CD4-positive, alpha-beta T cell treated with Interleukin-21 for 1 hour (primary cell): ENCODE results near the gene RBM15B.
"Not testable (repeated sequence)": the region's sequence is repeated elsewhere in the genome, so short reads cannot be mapped to it uniquely, and the experiment has no call there.

Experiments used
- DNase-seq: peaks from one replicate; pipeline ENCODE4 v3.0.0-alpha.2; 2020

RBM15B gene

DNA sequence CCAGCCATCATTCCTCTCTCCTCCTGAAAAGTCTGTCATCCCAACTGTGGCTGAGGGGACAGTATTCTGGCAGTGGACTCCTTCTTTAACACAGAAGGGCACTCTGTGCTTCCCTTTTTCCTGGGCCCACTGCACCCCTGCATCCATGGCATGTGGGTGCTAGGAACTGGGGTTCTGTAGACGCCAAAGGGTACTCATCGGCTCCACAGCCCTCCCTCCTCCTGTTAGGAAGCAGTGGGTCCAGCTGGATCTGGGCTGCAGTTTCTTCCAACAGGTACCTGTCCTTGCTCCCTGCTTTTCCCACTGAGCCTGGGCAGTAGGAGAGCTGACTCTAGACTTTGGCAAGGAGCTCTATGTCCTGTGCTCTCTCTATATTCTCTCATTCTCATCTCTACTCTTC lies 12.4 kb upstream of the RBM15B start:
- no peak for DNase-seq

GRCh38 chr3:51379301-51379700 lies 11.8 kb upstream of the RBM15B start:
- DNase-seq, result no peak

DNA sequence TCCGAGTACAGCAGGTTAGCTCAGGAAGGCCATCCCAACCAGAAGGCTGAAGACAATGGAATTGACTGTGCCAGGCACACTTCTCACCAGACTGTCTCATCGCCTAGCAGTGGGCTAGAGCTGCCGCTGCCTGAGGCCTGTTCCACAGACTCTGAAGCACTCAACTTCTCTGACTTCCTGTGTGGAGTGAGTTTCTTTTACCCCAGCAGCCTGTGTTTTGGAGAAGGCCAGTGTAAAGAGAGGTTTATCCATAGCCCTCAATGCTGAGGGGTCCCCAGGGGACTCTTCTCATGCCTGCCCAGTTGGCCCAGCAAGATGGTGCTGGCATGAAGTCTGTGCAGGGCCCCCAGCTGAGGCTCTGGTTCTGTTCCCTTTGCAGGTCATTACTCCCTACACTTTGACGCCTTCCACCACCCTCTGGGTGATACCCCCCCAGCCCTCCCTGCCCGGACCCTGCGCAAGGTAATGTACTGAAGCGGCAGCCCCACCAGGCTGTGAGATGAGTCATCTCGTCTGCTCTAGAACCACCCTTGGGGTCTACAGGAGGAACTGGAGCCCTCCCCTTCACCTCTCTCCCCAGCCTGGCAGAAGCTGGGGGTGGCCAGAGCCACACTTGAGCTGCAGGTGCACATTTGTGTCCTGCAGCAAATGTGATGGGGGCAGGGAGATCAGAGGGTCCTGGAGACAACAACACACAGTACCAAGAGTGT lies 11.2 kb upstream of the RBM15B start:
- no peak for DNase-seq

DNA sequence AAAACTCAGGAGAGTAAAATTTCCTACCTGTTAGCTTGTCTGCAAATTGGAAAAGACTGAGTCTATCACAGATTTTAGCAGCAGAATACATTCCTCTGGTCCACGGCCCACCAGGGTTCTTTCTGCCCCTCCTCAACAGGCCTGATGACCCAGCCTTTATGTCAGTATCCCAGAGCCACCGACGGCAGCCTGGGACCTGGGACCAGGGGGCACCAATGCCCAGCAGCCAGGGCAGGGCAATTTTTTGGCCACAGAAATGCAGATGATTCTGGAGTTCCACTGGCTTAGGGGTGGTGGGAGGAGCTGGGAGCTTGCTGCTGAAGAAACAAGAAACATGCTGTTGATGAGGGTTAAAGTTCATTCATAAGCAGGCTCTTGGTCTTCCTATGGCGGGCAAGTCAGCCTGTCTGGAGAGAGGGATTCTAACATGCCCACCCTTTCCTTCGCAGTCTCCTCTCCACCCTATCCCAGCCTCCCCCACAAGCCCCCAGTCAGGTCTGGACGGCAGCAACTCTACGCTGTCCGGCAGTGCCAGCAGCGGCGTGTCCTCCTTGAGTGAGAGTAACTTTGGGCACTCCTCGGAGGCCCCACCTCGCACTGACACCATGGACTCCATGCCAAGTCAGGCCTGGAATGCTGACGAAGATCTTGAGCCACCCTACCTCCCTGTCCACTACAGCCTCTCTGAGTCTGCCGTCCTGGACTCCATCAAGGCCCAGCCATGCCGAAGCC lies 10.3 kb upstream of the RBM15B start:
- DNase-seq, result no peak

DNA sequence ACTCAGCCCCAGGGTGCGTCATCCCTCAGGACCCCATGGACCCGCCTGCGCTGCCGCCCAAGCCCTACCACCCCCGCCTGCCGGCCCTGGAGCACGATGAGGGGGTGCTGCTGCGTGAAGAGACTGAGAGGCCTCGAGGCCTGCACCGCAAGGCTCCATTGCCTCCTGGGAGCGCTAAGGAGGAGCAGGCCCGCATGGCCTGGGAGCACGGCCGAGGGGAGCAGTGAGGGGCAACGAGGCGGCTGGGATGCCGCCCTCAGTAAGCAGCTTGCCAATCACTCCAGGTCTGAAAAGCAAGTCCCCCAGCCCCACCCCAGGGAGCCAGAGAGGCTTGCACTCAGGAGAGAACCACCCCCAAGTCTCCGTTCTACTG lies 9.8 kb upstream of the RBM15B start:
- no peak for DNase-seq

DNA sequence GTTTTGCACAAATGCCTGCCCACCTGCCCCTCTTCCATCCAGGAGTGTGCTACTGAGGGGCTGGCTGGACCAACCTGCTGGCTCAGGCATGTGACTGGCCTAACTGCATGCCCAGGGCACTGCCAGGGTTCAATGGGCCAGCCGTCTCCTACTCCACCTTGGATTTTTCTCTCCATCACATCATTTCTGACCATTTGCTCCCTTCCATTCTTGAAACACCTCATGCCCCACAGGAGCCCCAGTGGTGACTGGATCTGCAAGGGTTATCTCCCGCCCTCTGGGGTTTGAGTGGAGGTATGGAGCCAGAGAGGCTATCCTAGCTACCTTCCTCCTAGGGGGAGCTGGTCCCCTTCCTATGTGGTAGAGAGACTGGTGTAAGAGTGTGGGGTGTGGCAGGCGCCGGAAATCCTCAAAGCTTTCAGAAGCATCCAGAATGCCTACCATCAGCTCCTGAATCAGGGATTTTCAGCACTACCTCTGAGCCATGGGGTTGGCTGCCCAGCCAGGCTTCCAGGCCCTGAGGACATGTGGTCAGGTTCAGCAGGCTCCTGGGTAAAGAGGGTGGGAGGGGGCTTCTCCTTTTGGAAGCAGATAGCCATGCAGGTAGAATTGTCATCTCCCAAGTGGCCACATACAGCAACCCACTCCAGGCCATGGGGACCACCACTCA lies 8.9 kb upstream of the RBM15B start:
- no peak for DNase-seq

DNA sequence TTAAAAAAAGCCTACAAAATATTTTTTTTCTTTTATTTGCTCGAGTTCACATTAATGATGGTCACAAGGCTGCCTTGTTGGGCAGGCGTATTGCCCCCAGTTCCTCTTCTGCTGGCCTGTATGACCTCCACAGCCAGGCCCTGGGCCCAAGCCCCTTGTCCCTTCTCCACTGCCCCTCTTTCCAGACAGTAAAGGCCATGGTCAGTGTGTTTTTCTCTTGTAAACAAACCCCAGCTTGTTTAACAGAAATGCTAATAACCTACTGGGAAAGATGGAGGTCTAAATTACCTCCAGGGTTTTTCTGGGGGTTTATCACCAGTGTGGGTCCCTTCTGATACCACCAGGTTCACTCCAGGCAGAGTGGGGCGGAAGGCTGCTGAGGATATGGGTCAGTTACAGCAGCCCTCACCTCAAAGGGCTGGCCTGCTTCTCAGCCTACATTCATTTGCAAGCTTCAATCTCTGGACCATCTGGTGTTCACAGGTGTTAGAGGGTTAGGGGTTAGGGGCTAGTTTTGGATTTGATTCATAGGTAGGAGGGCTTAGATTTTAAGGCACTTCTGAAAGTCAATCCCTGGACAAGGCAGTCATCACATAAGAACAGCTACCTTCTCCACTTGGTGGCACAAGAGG lies 8.0 kb upstream of the RBM15B start:
- no peak for DNase-seq

DNA sequence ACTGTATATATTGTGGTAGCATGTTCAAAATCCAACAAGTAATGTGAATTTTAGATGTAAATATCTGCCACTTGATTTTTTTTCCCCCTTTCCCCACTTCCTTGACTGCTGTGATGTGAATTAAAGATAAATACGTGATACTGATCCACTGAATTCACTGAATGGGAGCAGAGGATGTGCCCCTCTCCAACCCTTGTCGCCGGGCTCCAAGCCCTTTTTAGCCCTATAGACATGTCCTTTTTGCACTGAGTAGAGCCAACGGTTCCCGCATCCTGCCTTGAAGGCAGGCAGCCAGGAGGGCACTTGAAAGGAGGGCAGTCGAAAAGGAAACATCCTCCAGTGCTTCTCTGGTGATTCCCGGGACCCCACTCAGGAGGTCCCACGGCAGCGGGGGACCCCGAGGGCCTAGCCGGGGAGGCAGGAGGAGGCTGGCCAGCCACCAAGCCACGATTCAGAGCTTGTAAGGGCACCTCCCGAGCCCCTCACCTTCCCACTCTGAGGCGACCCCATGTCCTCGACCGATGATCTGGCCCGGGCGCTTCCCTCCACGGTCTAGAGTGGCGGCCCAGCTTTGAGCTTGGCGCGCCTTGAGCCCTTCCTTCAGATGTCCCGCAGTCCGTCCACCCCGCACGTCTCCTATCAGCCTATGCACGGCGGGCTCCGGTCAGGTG lies 6.9 kb upstream of the RBM15B start:
- DNase-seq, result peak; percentile 18

GRCh38 chr3:51384726-51385473 lies 6.2 kb upstream of the RBM15B start, which contains the start of gene MANF:
MANF (plus strand) TSS chr3:51385291; CDS start chr3:51385343, 52 bp downstream.
- peak; percentile 98 for DNase-seq

- peak; percentile 22 for DNase-seq
These were observed 5.4 kb upstream of the RBM15B start for GRCh38 chr3:51385621-51386091.

GRCh38 chr3:51386159-51386851 lies 4.8 kb upstream of the RBM15B start:
- no peak for DNase-seq

DNA sequence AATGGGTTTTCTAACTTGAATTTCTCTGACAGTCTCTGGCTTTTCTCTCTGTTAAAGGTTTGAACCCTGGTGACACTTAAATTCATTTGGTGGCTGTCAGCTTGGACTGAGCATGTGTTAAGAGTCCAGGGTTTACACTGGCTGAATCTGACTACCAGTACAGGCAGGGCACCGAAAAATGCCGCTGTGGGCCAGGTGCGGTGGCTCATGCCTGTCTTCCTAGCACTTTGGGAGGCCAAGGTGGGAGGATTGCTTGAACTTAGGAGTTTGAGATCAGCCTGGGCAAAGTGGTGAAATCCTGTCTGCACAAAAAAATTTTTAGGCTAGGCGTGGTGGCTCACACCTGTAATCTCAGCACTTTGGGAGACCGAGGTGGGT lies 4.2 kb upstream of the RBM15B start:
- no peak for DNase-seq

- not testable (repeated sequence) for DNase-seq
These were observed 3.8 kb upstream of the RBM15B start for GRCh38 chr3:51387281-51387680.

DNA sequence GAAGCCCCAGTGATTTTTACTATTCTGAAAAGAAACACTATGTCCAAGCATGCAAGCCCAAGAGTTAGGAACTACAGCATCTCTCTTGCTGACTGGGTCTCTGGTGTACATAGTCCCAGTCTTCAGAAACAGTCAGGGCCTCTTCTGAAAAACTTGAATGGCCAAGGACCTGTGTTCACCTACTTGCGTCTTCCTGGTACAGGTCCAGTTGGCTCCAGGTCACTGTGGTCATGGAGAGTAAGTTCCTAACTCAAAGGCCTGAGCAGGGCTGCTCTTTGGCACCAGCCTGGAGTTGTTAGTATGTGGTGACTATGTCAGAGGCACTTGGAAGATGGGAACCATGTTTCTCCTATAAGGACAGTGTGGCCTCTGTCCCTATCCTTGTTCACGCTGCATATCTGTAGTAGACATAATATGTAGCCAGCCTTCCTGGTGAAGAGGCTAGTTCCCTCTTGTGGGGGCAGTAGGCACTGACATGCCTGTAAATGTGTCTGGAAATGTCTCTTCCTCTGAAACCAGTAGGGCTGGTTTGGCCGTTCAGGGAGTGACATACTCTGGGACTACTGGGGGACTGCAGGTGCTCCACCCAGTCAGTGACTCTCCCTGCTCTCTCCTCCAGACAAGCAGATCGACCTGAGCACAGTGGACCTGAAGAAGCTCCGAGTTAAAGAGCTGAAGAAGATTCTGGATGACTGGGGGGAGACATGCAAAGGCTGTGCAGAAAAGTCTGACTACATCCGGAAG lies 2.6 kb upstream of the RBM15B start:
- no peak for DNase-seq

DNA sequence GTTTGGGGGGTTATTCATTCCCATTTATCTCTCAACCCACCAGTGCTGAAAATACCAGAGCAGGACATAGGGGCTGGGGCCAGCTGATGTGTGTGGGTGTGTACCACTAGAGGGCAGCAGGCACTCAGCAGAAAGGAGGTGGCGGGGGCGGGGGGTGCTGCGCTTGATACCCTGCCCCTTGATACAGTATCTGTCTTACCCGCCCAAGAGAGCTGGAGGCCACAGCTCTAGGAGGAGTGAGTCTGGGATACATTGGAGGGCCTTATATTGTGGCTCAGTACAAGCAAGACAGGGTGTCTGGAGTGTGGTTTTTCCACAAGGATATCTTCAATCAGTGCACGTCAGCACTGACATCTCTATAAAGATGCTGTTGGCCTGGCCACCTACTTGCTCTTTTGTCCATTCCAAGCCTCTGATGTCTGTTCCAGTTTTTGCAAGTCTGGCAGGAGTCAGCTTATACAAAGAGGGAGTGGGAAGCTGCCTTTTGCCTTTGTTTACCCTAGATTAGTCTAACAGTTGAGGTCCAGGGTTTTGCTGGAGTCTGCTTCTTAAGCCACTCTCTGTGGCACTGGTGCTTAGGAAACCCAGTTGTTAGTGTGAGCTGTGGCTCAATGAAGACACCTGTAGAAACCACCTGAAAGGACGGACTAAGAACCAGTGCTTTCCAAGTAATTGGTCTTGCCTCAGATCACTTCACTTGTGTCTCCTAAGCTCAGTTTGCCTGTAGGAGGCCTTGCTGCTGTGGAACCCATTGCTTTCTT lies 1.5 kb upstream of the RBM15B start:
- DNase-seq, result peak; percentile 68

- DNase-seq, result no peak
These were observed 625 bp upstream of the RBM15B start for GRCh38 chr3:51390246-51391074.

DNA sequence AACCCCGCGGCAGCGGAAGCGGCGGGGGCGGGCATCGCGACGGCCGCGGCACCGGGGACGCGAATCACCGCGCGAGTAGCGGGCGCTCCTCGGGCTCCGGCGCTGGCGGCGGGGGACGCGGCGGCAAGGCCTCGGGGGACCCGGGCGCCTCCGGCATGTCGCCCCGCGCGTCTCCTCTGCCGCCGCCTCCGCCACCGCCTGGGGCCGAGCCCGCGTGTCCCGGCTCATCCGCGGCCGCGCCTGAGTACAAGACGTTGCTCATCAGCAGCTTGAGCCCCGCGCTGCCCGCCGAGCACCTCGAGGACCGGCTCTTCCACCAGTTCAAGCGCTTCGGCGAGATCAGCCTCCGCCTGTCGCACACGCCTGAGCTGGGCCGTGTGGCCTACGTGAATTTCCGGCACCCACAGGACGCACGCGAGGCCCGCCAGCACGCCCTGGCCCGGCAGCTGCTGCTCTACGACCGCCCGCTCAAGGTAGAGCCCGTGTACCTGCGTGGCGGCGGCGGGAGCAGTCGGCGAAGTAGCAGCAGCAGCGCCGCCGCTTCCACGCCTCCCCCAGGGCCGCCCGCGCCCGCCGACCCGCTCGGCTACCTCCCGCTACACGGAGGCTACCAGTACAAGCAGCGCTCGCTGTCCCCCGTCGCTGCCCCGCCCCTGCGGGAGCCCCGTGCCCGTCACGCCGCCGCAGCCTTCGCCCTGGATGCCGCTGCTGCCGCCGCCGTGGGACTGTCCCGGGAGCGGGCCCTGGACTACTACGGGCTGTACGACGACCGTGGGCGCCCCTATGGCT lies 675 bp downstream of the RBM15B start:
- peak; percentile 56 for DNase-seq
